Measurements from ENCODE around the gene MSH2.
A peak's percentile ranks its signal among the peaks of the same experiment; 100 is the strongest.
"Not testable (repeated sequence)": the region's sequence is repeated elsewhere in the genome, so short reads cannot be mapped to it uniquely, and the experiment has no call there.

Gene MSH2

GRCh38 chr2:47485751-47486300 lies 82.9 kb downstream of the MSH2 start:
- peak; percentile 10 for DNase-seq

- no peak for DNase-seq
These were observed 84.0 kb downstream of the MSH2 start for GRCh38 chr2:47486841-47487497.

- no peak for DNase-seq
These were observed 84.5 kb downstream of the MSH2 start for GRCh38 chr2:47487498-47487875.

- peak; percentile 83 for DNase-seq
These were observed 86.1 kb downstream of the MSH2 start for GRCh38 chr2:47488870-47489584.

DNA sequence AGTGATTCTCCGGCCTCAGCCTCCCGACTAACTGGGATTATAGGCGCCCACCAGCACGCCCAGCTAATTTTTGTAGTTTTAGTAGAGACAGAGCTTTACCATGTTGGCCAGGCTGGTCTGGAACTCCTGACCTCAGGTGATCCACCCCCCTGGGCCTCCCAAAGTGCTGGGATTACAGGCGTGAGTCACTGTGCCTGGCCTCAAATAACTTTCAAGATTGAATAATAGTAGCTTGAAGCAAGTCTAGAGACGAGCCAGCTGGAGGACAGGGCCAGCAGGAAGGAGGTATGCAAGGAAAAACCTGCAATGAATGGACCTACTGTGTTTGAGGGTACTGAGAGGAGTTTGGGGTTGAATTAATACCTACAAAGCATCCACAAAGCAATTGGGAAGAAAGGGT lies 87.5 kb downstream of the MSH2 start:
- no peak for DNase-seq

- no peak for DNase-seq
These were observed 90.5 kb downstream of the MSH2 start for GRCh38 chr2:47493317-47494035.

GRCh38 chr2:47494267-47495130 lies 91.5 kb downstream of the MSH2 start:
- DNase-seq: no peak

DNA sequence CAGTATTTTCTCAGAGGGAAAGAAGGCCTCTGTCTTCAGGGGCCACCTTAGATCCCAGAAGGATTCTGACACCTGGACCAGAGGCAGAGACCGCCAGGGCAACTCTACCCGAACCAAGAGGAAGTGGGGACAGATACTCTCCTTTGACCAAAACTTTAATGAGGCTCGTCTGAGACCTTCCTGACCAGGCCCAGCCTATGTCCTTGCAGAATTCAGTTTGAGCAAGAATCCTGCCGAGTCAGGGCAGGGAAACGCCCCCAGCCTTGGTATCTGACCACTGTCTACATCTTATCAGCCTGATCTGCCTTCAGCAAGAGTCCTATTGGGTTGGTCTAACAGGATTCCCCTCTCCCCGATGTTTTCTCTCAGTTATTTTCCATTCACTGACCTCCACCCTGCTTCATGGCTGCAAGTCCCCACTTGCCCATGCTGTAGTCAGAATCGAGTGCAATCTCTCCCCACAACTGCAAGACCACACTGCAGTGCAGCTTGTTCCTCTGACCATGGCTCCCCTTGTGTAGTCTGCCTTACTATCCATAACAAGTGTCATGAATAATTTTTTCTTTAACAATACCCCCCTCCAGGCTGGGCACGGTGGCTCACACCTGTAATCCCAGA lies 95.0 kb downstream of the MSH2 start:
- DNase-seq: no peak

DNA sequence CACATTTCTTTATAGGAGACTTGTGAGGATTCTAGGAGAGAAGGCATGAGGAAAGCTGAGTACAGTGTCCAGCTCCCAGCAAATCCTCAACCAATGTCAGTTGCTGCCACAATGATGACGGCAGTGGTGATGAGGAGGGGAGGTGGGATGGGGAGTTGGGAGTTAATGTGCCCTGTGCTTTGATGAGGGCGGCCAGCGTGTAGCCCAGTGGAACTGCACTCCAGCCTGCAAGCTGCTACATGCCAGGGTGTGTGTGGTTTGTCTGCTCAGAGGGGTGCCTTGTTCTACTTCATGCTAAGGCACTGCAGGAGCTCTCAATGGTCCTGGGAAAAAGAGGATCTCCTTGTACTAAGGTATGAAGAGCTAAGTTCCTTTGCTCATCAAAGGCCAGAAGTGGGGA lies 96.1 kb downstream of the MSH2 start:
- no peak for DNase-seq

DNA sequence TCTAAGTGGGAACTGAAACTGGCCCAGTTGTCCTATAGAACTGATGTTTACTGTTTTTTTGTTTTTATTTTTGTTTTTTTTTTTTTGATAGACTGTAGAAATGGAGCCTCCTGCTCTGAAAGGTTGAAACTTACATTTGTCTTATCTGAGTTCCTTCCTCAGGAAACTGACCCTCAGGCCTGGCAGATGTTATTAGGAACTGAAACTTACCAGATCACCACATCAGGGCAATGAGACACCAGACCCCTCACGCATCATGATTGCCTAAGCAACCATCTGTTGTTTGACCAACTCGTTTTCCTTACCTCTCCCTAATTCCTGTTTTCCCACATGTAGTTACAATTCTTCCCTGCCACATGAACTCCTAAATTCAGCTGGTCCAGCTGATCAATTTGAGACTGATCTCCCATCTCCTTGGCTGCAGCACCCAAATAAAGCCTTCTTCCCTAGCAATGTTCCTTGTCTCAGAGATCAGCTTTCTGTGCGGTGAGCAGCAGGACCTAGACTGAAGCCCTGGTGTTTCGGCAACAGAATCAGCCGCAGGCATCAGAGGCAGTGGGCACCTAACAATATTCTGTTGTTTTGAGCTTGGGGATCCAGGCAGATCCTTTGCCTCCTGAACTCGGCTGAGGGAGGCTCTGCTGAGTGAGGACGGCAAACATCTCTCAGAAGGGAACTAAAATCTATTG lies 96.8 kb downstream of the MSH2 start:
- no peak for DNase-seq

- peak; percentile 53 for DNase-seq
These were observed 98.6 kb downstream of the MSH2 start for GRCh38 chr2:47501374-47502200.

DNA sequence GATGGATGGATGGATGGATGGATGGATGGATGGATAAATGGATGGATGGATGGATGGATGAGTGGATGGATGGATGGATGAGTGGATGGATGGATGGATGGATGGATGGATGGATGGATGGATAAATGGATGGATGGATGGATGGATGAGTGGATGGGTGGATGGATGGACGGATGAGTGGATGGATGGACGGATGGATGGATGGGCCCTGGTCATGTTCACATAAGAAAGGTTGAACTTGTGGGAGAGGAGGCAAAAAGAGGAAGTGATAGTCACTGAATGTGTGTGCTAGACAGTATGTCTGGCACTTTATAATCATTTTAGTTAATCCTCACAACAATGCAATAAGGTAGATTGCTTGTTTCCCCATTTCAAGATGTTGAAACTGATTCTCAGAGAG lies 99.5 kb downstream of the MSH2 start:
- not testable (repeated sequence) for DNase-seq

DNA sequence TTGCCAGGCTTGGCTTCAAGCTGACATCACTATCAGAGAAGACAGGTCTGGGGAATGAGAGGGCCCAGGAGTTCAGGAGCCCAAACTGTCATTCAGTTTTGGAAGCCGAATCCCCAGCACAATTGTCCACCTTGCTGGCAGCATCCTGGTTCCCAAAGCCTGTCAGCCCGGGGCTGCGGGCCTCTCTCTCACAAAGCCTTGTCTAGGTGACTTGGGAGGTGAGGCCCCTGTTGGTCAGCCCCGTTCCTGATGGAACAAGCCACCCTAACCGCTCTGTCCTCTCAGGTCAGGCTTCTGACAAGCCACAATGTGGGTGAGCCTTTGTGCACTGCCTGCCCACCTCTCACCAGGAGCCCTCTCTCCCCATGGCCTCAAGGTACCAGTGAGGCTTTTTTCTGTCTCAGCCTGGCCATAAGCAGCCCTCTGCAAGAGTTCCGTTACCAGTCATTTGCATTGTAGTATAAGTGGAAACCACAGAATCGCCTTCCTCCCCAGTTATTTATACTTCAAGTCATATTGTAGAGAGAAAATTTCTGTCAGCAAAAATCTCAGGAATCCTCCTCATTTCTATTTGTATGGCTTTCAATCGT lies 100.6 kb downstream of the MSH2 start:
- DNase-seq: no peak

DNA sequence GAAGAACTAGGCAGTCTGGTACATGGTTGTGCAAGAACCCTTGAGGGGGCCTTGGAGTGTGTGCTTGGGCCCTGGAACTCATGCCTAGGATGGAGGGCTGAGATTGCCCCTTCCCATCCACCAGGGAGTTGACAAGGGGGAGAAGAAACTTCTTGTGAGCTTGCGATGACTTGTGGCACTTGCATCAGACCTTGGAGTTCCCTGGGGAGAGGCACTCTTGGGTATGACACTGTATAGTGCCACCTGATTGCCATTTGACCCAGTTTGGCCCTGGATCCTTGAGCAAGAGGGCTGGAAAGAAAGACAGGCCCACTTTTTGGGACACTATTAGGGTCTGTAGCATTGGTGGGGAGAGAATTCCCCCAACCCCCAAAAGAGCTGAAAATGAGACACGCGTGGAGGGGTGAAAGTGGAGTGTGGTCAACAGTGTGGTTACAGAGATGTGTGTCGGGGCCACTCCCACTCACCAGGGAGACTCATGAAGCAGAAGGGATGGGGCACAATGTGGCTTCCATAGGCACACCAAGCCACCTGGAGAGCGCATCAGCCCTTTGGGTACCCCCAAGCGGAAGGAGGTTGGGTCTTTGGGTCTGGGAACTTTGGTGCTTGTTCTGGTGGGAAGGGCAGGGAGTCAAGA lies 101.3 kb downstream of the MSH2 start:
- DNase-seq: no peak

GRCh38 chr2:47506024-47506423 lies 103.1 kb downstream of the MSH2 start:
- DNase-seq: no peak

GRCh38 chr2:47506436-47506835 lies 103.5 kb downstream of the MSH2 start:
- DNase-seq: no peak

GRCh38 chr2:47508080-47508479 lies 105.1 kb downstream of the MSH2 start:
- DNase-seq: no peak

- DNase-seq: no peak
These were observed 105.7 kb downstream of the MSH2 start for GRCh38 chr2:47508641-47509040.

GRCh38 chr2:47509250-47509649 lies 106.3 kb downstream of the MSH2 start:
- no peak for DNase-seq
